ENCODE data around the gene APOA5.

DNA sequence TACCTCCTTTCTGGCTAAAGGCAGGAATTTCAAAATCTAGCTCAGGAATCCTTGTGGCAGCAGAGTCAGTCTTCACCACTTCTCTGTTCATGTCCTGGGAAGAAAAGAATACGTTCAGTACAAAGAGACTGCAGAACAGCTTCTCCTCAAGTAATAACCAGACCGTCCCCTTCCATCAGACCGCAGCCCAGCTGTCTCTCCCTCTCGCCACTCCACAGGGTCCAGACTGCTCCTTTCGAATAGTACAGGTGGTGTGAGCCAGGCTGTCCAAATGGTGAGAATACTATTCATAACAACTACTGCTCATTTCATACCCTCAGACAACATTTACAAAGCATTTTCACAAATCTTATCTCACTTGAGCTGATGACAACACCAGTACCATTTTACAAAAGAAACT lies 4.7 kb downstream of the APOA5 start:
- TF ChIP-seq EZH2 (IDR thresholded peaks at IDR 0.05), result no peak
- no peak for TF ChIP-seq POLR2AphosphoS5 (IDR thresholded peaks at IDR 0.05; ENCODE audit: borderline replicate concordance, low read depth, low read length)
- no peak for TF ChIP-seq FOXP2 (optimal IDR thresholded peaks at IDR 0.05; ENCODE audit: control extremely low read depth, extremely low read length, insufficient read depth)

All from SK-N-MC (cell line).